Skeletal muscle satellite cell (primary cell): ENCODE data around the gene FAIM2. TPM values are rescaled to one million over a fixed set of nuclear protein-coding genes. Genes with fewer than 3 reads are reported as not detected.
A peak's percentile ranks its signal among the peaks of the same experiment; 100 is the strongest.

Source experiments
- H3K27me3 ChIP-seq: 2 replicates; pipeline ENCODE4 v1.7.0; 2013; ENCODE audit warnings: low read length; ENCODE audit not compliant: control insufficient read depth, insufficient read depth
- H3K36me3 ChIP-seq: 2 replicates; pipeline ENCODE4 v1.7.0; 2013; ENCODE audit warnings: mild to moderate bottlenecking, control low read depth, low read length; ENCODE audit not compliant: insufficient read depth
- H3K4me1 ChIP-seq: 2 replicates; pipeline ENCODE4 v1.7.0; 2013; ENCODE audit warnings: low read length; ENCODE audit not compliant: control insufficient read depth, insufficient read depth
- H3K4me2 ChIP-seq: 2 replicates; pipeline ENCODE4 v1.7.0; 2013; ENCODE audit warnings: mild to moderate bottlenecking, low read length
- H3K4me3 ChIP-seq: 2 replicates; pipeline ENCODE4 v1.7.0; 2013; ENCODE audit warnings: low read length
- H3K9ac ChIP-seq: 2 replicates; pipeline ENCODE4 v1.7.0; 2013; ENCODE audit warnings: mild to moderate bottlenecking, low read depth, low read length, moderate library complexity
- H3K9me3 ChIP-seq: replicated peaks from 2 replicates; pipeline ENCODE4 v1.7.0; 2013; ENCODE audit warnings: mild to moderate bottlenecking, control low read depth, low read length
- total RNA-seq: library from RNA; depleted of rRNA; stranded (reverse); fragments of >200 nt; gene quantifications from 2 replicates; pipeline ENCODE4 v1.2.3, GENCODE V29; 2012; rRNA removed

FAIM2 gene
- 0.87 and 1.0 TPM in 2 replicates for total RNA-seq

- peaks cover 21% of the 10 kb centered on the region for H3K27me3 ChIP-seq
- H3K4me2 ChIP-seq = peak within 1 kb of the TSS; percentile 79
- H3K9me3 ChIP-seq = no peaks in the 10 kb centered on the region
- H3K4me3 ChIP-seq = peak within 1 kb of the TSS; percentile 58
- no peaks in the 10 kb centered on the region for H3K36me3 ChIP-seq
- peak within 1 kb of the TSS; percentile 38 for H3K9ac ChIP-seq
- peaks cover 7% of the 10 kb centered on the region for H3K4me1 ChIP-seq
These were observed at the start of gene FAIM2 for GRCh38 chr12:49903700-49904423. Gene FAIM2, minus strand, starts transcription at chr12:49903900. Its CDS starts 108 bp downstream, at chr12:49903792.

GRCh38 chr12:49953151-49953550 lies 49.5 kb upstream of the FAIM2 start:
- Histone ChIP-seq H3K4me2 (no peak overlapping the region), H3K36me3 (no peaks in the 10 kb centered on the region), H3K4me3 (no peak overlapping the region), H3K9ac (no peak overlapping the region), H3K4me1 (no peaks in the 10 kb centered on the region), H3K9me3 (no peaks in the 10 kb centered on the region), H3K27me3 (peaks cover 67% of the 10 kb centered on the region)

- no peaks in the 10 kb centered on the region for H3K9me3 ChIP-seq
- H3K9ac ChIP-seq = no peak overlapping the region
- no peak overlapping the region for H3K4me3 ChIP-seq
- H3K36me3 ChIP-seq = no peaks in the 10 kb centered on the region
- no peak overlapping the region for H3K4me2 ChIP-seq
- peaks cover 63% of the 10 kb centered on the region for H3K27me3 ChIP-seq
- no peaks in the 10 kb centered on the region for H3K4me1 ChIP-seq
These were observed 48.8 kb upstream of the FAIM2 start for GRCh38 chr12:49952391-49953055.

- H3K27me3 ChIP-seq = peaks cover 54% of the 10 kb centered on the region
- no peak overlapping the region for H3K4me3 ChIP-seq
- H3K9me3 ChIP-seq = no peaks in the 10 kb centered on the region
- no peaks in the 10 kb centered on the region for H3K4me1 ChIP-seq
- no peak overlapping the region for H3K4me2 ChIP-seq
- no peaks in the 10 kb centered on the region for H3K36me3 ChIP-seq
- H3K9ac ChIP-seq = no peak overlapping the region
These were observed 47.9 kb upstream of the FAIM2 start for GRCh38 chr12:49951411-49952240.

- H3K4me2 ChIP-seq = no peak within 1 kb of the TSS
- peaks cover 6% of the 10 kb centered on the region for H3K4me1 ChIP-seq
- no peak within 1 kb of the TSS for H3K9ac ChIP-seq
- no peaks in the 10 kb centered on the region for H3K9me3 ChIP-seq
- no peaks in the 10 kb centered on the region for H3K36me3 ChIP-seq
- no peak within 1 kb of the TSS for H3K4me3 ChIP-seq
- H3K27me3 ChIP-seq = peaks cover 48% of the 10 kb centered on the region
These were observed 46.9 kb upstream of the FAIM2 start, which contains the start of gene AQP2 for GRCh38 chr12:49950273-49951251. Gene AQP2, plus strand, starts transcription at chr12:49950737. Its CDS starts 94 bp downstream, at chr12:49950831.

- Histone ChIP-seq H3K4me3 (no peak overlapping the region), H3K27me3 (peaks cover 46% of the 10 kb centered on the region), H3K9ac (no peak overlapping the region), H3K4me1 (peaks cover 12% of the 10 kb centered on the region), H3K4me2 (no peak overlapping the region), H3K36me3 (no peaks in the 10 kb centered on the region), H3K9me3 (no peaks in the 10 kb centered on the region)
These were observed 46.2 kb upstream of the FAIM2 start for GRCh38 chr12:49949866-49950265.

GRCh38 chr12:49948866-49949845 lies 45.5 kb upstream of the FAIM2 start:
- Histone ChIP-seq H3K9me3 (no peaks in the 10 kb centered on the region), H3K36me3 (no peaks in the 10 kb centered on the region), H3K9ac (no peak overlapping the region), H3K27me3 (peaks cover 39% of the 10 kb centered on the region), H3K4me1 (peaks cover 12% of the 10 kb centered on the region), H3K4me3 (no peak overlapping the region), H3K4me2 (no peak overlapping the region)

GRCh38 chr12:49947593-49948226 lies 44.0 kb upstream of the FAIM2 start:
- H3K27me3 ChIP-seq = peaks cover 24% of the 10 kb centered on the region
- H3K36me3 ChIP-seq = no peaks in the 10 kb centered on the region
- no peak overlapping the region for H3K4me2 ChIP-seq
- no peak overlapping the region for H3K9ac ChIP-seq
- H3K4me1 ChIP-seq = peaks cover 12% of the 10 kb centered on the region
- no peaks in the 10 kb centered on the region for H3K9me3 ChIP-seq
- no peak overlapping the region for H3K4me3 ChIP-seq

- no peak overlapping the region for H3K9ac ChIP-seq
- H3K36me3 ChIP-seq = no peaks in the 10 kb centered on the region
- peaks cover 16% of the 10 kb centered on the region for H3K27me3 ChIP-seq
- no peak overlapping the region for H3K4me3 ChIP-seq
- H3K9me3 ChIP-seq = no peaks in the 10 kb centered on the region
- H3K4me1 ChIP-seq = peaks cover 12% of the 10 kb centered on the region
- H3K4me2 ChIP-seq = no peak overlapping the region
These were observed 42.8 kb upstream of the FAIM2 start for GRCh38 chr12:49946497-49946896.
